Skin epidermis (tissue), 12 donors: ENCODE measurements around the gene CHAT.

Experiments used
- H3K27ac ChIP-seq, 21 experiments: fragments of 200-600 bp; sonication (generic) in 11 of 21; one replicate each; pipeline ENCODE4 v1.5.0; 2020; ENCODE audit warnings: mild to moderate bottlenecking in 3 of 21, inconsistent platforms in 2 of 21, moderate library complexity in 2 of 21
- H3K4me3 ChIP-seq, 7 experiments: fragments of 200-600 bp; sonication (generic) in 2 of 7; one replicate each; pipeline ENCODE4 v1.5.0; 2020; ENCODE audit warnings: inconsistent platforms in 2 of 7, mild to moderate bottlenecking in 2 of 7, moderate library complexity in 1 of 7

Gene CHAT

GRCh38 chr10:49649294-49649693 is 35.5 kb downstream of the CHAT start:
- Histone ChIP-seq H3K4me3 (no peak overlapping the region), H3K27ac (no peak overlapping the region)

GRCh38 chr10:49649936-49650723 is 36.3 kb downstream of the CHAT start:
- Histone ChIP-seq H3K4me3 (no peak overlapping the region), H3K27ac (no peak overlapping the region)

GRCh38 chr10:49650724-49651034 is 36.8 kb downstream of the CHAT start:
- no peak overlapping the region for H3K4me3 ChIP-seq
- H3K27ac ChIP-seq, result no peak overlapping the region

- H3K27ac ChIP-seq, result no peak overlapping the region
Measured at GRCh38 chr10:49651039-49651835, 37.4 kb downstream of the CHAT start.

GRCh38 chr10:49651917-49652316 is 38.1 kb downstream of the CHAT start:
- no peak overlapping the region for H3K27ac ChIP-seq
- no peak overlapping the region for H3K4me3 ChIP-seq

More at GRCh38 chr10:49651039-49651835, 37.4 kb downstream of the CHAT start:
- H3K4me3 ChIP-seq, result no peak overlapping the region

GRCh38 chr10:49652421-49653272 is 38.8 kb downstream of the CHAT start:
- Histone ChIP-seq H3K27ac (no peak overlapping the region), H3K4me3 (no peak overlapping the region)

- H3K27ac ChIP-seq, result no peak overlapping the region
Measured at GRCh38 chr10:49653273-49653929, 39.6 kb downstream of the CHAT start.

GRCh38 chr10:49654036-49654693 is 40.3 kb downstream of the CHAT start:
- no peak overlapping the region for H3K4me3 ChIP-seq
- H3K27ac ChIP-seq, result no peak overlapping the region

More at GRCh38 chr10:49653273-49653929, 39.6 kb downstream of the CHAT start:
- H3K4me3 ChIP-seq, result no peak overlapping the region

- Histone ChIP-seq H3K27ac (no peak overlapping the region), H3K4me3 (no peak overlapping the region)
Measured at GRCh38 chr10:49655099-49655498, 41.3 kb downstream of the CHAT start.

- Histone ChIP-seq H3K4me3 (no peak overlapping the region), H3K27ac (peak overlapping the region in 3 of 21 experiments; percentile 15 to 29 (median 17))
Measured at GRCh38 chr10:49656845-49657493, 43.1 kb downstream of the CHAT start.

- H3K4me3 ChIP-seq, result no peak overlapping the region
- no peak overlapping the region for H3K27ac ChIP-seq
Measured at GRCh38 chr10:49657606-49658005, 43.8 kb downstream of the CHAT start.

GRCh38 chr10:49661140-49661856 is 47.5 kb downstream of the CHAT start:
- Histone ChIP-seq H3K4me3 (no peak overlapping the region), H3K27ac (no peak overlapping the region)

- no peak overlapping the region for H3K27ac ChIP-seq
- no peak overlapping the region for H3K4me3 ChIP-seq
Measured at GRCh38 chr10:49662169-49662830, 48.5 kb downstream of the CHAT start.

- no peak overlapping the region for H3K4me3 ChIP-seq
- no peak overlapping the region for H3K27ac ChIP-seq
Measured at GRCh38 chr10:49663596-49663995, 49.8 kb downstream of the CHAT start.

GRCh38 chr10:49664006-49664841 is 50.4 kb downstream of the CHAT start:
- H3K4me3 ChIP-seq, result no peak overlapping the region
- H3K27ac ChIP-seq, result no peak overlapping the region

- no peak overlapping the region for H3K27ac ChIP-seq
- H3K4me3 ChIP-seq, result no peak overlapping the region
Measured at GRCh38 chr10:49664842-49665355, 51.1 kb downstream of the CHAT start.
